ENCODE data around the gene RAI14. TPM values are rescaled to one million over a fixed set of nuclear protein-coding genes. Genes with fewer than 3 reads are reported as not detected.

RAI14 gene
- total RNA-seq, 1 donor from 2014 or later = 30.7 TPM

DNA sequence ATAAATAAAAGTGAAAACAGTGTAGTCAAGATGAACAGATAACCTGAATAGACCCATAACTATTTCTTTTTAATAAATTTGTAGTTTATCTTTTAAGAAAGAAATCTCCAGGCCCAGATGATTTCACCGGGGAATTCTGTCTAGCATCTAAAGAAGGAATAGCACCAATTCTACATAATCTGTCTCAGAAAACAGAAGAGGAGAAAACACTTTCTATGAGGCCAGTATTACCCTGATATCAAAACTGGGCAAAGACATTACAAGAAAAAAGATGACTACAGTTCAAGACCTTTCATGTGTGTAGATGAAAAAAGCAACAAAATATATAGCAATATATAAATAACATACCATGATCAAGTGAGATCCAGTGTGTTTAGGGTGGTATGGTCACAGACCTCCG lies 214.3 kb downstream of the RAI14 start:
- Histone ChIP-seq H3K27ac (no peak overlapping the region), H3K9me3 (no peaks in the 10 kb centered on the region), H3K4me3 (no peak overlapping the region), H3K36me3 (no peaks in the 10 kb centered on the region), H3K27me3 (no peaks in the 10 kb centered on the region), H3K4me1 (no peaks in the 10 kb centered on the region)
- DNase-seq (ENCODE audit: extremely low spot score in 2 of 2) = no peak
- TF ChIP-seq, protein P1, sequence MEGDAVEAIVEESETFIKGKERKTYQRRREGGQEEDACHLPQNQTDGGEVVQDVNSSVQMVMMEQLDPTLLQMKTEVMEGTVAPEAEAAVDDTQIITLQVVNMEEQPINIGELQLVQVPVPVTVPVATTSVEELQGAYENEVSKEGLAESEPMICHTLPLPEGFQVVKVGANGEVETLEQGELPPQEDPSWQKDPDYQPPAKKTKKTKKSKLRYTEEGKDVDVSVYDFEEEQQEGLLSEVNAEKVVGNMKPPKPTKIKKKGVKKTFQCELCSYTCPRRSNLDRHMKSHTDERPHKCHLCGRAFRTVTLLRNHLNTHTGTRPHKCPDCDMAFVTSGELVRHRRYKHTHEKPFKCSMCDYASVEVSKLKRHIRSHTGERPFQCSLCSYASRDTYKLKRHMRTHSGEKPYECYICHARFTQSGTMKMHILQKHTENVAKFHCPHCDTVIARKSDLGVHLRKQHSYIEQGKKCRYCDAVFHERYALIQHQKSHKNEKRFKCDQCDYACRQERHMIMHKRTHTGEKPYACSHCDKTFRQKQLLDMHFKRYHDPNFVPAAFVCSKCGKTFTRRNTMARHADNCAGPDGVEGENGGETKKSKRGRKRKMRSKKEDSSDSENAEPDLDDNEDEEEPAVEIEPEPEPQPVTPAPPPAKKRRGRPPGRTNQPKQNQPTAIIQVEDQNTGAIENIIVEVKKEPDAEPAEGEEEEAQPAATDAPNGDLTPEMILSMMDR (IDR thresholded peaks at IDR 0.05) = no peak
- TF ChIP-seq POLR2AphosphoS5 (IDR thresholded peaks at IDR 0.05; ENCODE audit: insufficient read depth in 1 of 2, low read depth in 1 of 2) = no peak
- no peak for TF ChIP-seq POLR2A (IDR thresholded peaks at IDR 0.05)
- intact Hi-C loops (cut with DNase I) = no loop called here

- intact Hi-C loops (cut with DNase I) = no loop called here
- DNase-seq (ENCODE audit: extremely low spot score in 2 of 2) = no peak
Measured at GRCh38 chr5:34876275-34876674, 220.1 kb downstream of the RAI14 start.

GRCh38 chr5:34881246-34881645 lies 225.1 kb downstream of the RAI14 start:
- Histone ChIP-seq H3K4me1 (no peaks in the 10 kb centered on the region), H3K9me3 (no peaks in the 10 kb centered on the region), H3K36me3 (no peaks in the 10 kb centered on the region), H3K4me3 (no peak overlapping the region), H3K27ac (no peak overlapping the region), H3K27me3 (no peaks in the 10 kb centered on the region)
- intact Hi-C loops (cut with DNase I) = no loop called here
- DNase-seq (ENCODE audit: extremely low spot score in 2 of 2) = no peak
- TF ChIP-seq POLR2AphosphoS5 (IDR thresholded peaks at IDR 0.05; ENCODE audit: insufficient read depth in 1 of 2, low read depth in 1 of 2) (no peak), POLR2A (IDR thresholded peaks at IDR 0.05) (no peak)

More at GRCh38 chr5:34876275-34876674, 220.1 kb downstream of the RAI14 start:
- no peak overlapping the region for H3K27ac ChIP-seq
- TF ChIP-seq POLR2A (IDR thresholded peaks at IDR 0.05) = no peak
- TF ChIP-seq POLR2AphosphoS5 (IDR thresholded peaks at IDR 0.05; ENCODE audit: insufficient read depth in 1 of 2, low read depth in 1 of 2) = no peak
- TF ChIP-seq, protein P1 (IDR thresholded peaks at IDR 0.05) = no peak
- H3K27me3 ChIP-seq = no peaks in the 10 kb centered on the region
- no peaks in the 10 kb centered on the region for H3K36me3 ChIP-seq
- no peak overlapping the region for H3K4me3 ChIP-seq
- H3K9me3 ChIP-seq = no peaks in the 10 kb centered on the region
- H3K4me1 ChIP-seq = no peaks in the 10 kb centered on the region

Other genes starting within 250 kb of the RAI14 start
- gene TTC23L, start 182.8 kb downstream of the RAI14 start, total RNA-seq = 0.25 TPM

Measured in vagina (tissue), 2 donors.